Retinal pigment epithelial cell (primary cell): ENCODE results near the gene C10orf71.

ENCODE experiments used
- DNase-seq: peaks from one replicate; pipeline ENCODE4 v3.0.0-alpha.2; 2010; ENCODE audit warnings: low read depth
- H3K4me3 ChIP-seq: 2 replicates; pipeline ENCODE4 v1.5.1; 2011; ENCODE audit warnings: mild to moderate bottlenecking, low read length, control low read depth, moderate library complexity
- CTCF ChIP-seq: conservative IDR thresholded peaks from 2 replicates; pipeline ENCODE4 v1.5.1; 2011; ENCODE audit warnings: low read depth, low read length, control low read depth, inconsistent platforms

C10orf71 gene

GRCh38 chr10:49364051-49364450 is 65.1 kb downstream of the C10orf71 start:
- DNase-seq = no peak
- no peak overlapping the region for H3K4me3 ChIP-seq
- TF ChIP-seq CTCF = no peak

DNA sequence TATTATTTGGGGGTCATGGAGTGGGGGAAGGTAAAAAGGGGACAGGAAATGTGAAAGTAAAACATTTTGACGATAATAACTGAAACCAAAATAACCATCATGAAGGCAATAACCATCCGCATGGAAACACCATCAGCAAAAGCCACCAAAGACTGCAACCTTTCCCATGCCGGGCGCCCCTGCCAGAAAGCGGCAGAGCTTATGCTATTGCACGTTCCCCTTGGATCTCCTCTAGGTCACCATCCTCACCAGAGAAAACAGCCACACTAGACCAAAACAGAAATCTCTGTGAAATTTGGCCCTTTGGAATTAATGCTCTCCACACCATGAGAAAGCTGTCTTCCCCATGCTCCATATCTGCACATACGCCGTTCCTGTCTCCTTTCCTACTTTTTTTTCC is 65.8 kb downstream of the C10orf71 start:
- no peak overlapping the region for H3K4me3 ChIP-seq
- DNase-seq = no peak
- TF ChIP-seq CTCF = no peak

DNA sequence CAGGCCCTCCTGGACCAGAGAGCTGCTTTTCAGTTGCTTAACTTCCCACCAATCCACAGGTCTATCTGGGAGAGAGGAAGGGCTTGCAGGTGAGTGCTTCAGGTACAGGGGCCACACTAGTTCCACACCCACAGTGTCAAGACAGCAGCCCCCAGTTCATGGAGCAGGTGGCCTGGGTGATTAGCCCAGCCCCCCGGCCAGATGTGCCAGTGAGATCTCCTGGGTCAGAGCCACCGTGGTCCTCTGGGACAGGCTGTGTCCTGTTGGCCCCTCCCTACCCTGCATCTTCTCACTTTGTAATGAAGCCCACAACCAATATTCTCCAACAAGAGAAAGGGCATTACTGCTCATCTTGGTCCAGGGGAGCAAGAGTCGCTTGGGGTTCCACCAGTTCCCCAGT is 66.3 kb downstream of the C10orf71 start:
- TF ChIP-seq CTCF = no peak
- H3K4me3 ChIP-seq = no peak overlapping the region
- no peak for DNase-seq

GRCh38 chr10:49365675-49366415 is 66.9 kb downstream of the C10orf71 start:
- H3K4me3 ChIP-seq = no peak overlapping the region
- no peak for TF ChIP-seq CTCF
- no peak for DNase-seq

DNA sequence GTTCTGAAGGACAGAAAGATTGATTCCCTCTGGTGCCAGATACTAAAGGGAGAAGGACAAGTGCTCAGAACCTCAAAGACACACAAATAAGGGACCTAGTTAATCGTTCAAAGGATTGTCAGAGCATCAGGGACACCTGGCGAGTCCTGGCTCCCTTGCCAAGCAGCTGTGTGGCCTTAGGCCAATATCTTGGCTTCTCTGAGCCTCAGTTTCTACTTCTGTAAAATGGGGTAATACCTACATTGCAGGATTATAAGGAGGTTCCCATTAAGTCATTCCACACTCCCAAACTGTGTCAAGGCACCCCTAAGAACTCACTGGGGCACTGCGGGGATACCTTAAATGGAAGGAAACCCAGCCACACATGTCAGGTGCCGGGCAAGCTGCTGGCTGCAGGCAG is 67.5 kb downstream of the C10orf71 start:
- no peak overlapping the region for H3K4me3 ChIP-seq
- DNase-seq = no peak
- no peak for TF ChIP-seq CTCF

- no peak for DNase-seq
- TF ChIP-seq CTCF = no peak
- H3K4me3 ChIP-seq = no peak overlapping the region
These were observed 68.6 kb downstream of the C10orf71 start for GRCh38 chr10:49367600-49367999.

DNA sequence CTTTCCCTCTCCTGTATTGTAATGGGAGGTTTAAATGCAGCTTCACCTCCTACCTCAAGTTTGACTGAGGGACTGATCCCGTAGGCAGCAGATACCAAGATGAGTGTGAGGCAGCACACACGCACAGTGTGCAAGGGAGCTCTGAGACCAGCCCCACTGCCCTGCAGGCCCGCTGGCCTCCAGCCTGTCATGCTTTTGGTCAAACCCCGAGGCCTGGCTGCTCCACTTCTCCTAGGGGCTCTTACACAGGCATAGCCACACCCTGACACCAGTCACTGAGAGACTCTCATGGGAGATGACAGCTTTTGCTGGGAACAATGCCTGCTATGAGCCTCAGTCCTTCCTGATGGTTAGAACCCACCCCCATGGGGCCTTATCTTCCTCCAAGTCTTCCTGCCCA is 69.3 kb downstream of the C10orf71 start:
- no peak for TF ChIP-seq CTCF
- H3K4me3 ChIP-seq = no peak overlapping the region
- no peak for DNase-seq
